Suprapubic skin (tissue), 4 donors: ENCODE results near the gene TBC1D9. TPM values are rescaled to one million over a fixed set of nuclear protein-coding genes. Genes with fewer than 3 reads are reported as not detected.

Source experiments
- DNase-seq, 2 donors: peaks; one replicate each; pipeline ENCODE4 v3.0.0-alpha.2; 2019; ENCODE audit warnings: low spot score in 2 of 2
- H3K27ac ChIP-seq: fragments of 200-600 bp; sonication (generic); one replicate; pipeline ENCODE4 v1.5.1; 2019
- H3K27me3 ChIP-seq: fragments of 200-600 bp; sonication (generic); one replicate; pipeline ENCODE4 v1.5.1; 2019
- H3K36me3 ChIP-seq: fragments of 200-600 bp; sonication (generic); one replicate; pipeline ENCODE4 v1.5.1; 2019
- H3K4me1 ChIP-seq: fragments of 200-600 bp; sonication (generic); one replicate; pipeline ENCODE4 v1.5.1; 2019
- H3K4me3 ChIP-seq: fragments of 200-600 bp; sonication (generic); one replicate; pipeline ENCODE4 v1.5.1; 2019; ENCODE audit warnings: mild to moderate bottlenecking
- H3K9me3 ChIP-seq: fragments of 200-600 bp; sonication (generic); one replicate; pipeline ENCODE4 v1.5.1; 2019
- CTCF ChIP-seq, 2 donors: fragments of 200-600 bp in 1 of 2; fragments of 450-650 bp in 1 of 2; sonication (generic) in 1 of 2; IDR thresholded peaks; one replicate each; pipeline ENCODE4 v1.5.1; 2016 to 2019; ENCODE audit warnings: antibody characterized with exemption in 2 of 2, mild to moderate bottlenecking in 1 of 2, moderate library complexity in 1 of 2
- EP300 ChIP-seq: sonication (generic); formaldehyde crosslinking; IDR thresholded peaks from one replicate; pipeline ENCODE4 v1.6.1; 2017; ENCODE audit warnings: antibody characterized with exemption
- POLR2A ChIP-seq, 2 donors: fragments of 450-650 bp; IDR thresholded peaks; one replicate each; pipeline ENCODE4 v1.6.1; 2017; ENCODE audit warnings: antibody characterized with exemption in 2 of 2, mild to moderate bottlenecking in 2 of 2, moderate library complexity in 2 of 2
- POLR2AphosphoS5 ChIP-seq, 3 donors: sonication (generic); formaldehyde crosslinking; IDR thresholded peaks; one replicate each; pipeline ENCODE4 v1.6.1; 2017; ENCODE audit warnings: antibody characterized with exemption in 3 of 3
- WGBS: methylation state at CpG from one replicate; pipeline ENCODE4 v1.1.5; 2018; 5-methylcytosine and 5-hydroxymethylcytosine counted together
- total RNA-seq, 4 donors: library from RNA; depleted of rRNA; stranded (reverse); fragments of >200 nt; gene quantifications; one replicate each; pipeline ENCODE4 v1.1.0, GENCODE V29; 2016

The TBC1D9 gene
- total RNA-seq, 4 donors from 2014 or later = 5.7 to 9.8 (median 8.9) TPM

GRCh38 chr4:140744421-140744820 is 11.8 kb downstream of the TBC1D9 start:
- Histone ChIP-seq H3K9me3 (no peaks in the 10 kb centered on the region), H3K4me1 (peaks cover 14% of the 10 kb centered on the region), H3K27me3 (no peaks in the 10 kb centered on the region), H3K36me3 (no peaks in the 10 kb centered on the region), H3K4me3 (no peak overlapping the region), H3K27ac (no peak overlapping the region)
- no peak for TF ChIP-seq CTCF (IDR thresholded peaks at IDR 0.05)
- no peak for TF ChIP-seq POLR2A (IDR thresholded peaks at IDR 0.05)
- 93% methylated on average over 3 of the region's 3 CpGs for WGBS
- DNase-seq = no peak

GRCh38 chr4:140743194-140743931 is 12.8 kb downstream of the TBC1D9 start:
- H3K4me3 ChIP-seq = no peak overlapping the region
- H3K27ac ChIP-seq = no peak overlapping the region
- H3K4me1 ChIP-seq = peaks cover 14% of the 10 kb centered on the region
- no peaks in the 10 kb centered on the region for H3K27me3 ChIP-seq
- TF ChIP-seq EP300 = no peak
- TF ChIP-seq POLR2AphosphoS5 (IDR thresholded peaks at IDR 0.05) = no peak
- TF ChIP-seq CTCF (IDR thresholded peaks at IDR 0.05) = no peak
- TF ChIP-seq POLR2A (IDR thresholded peaks at IDR 0.05) = no peak
- DNase-seq = no peak
- WGBS = 28% methylated on average over 4 of the region's 4 CpGs
- no peaks in the 10 kb centered on the region for H3K9me3 ChIP-seq
- no peaks in the 10 kb centered on the region for H3K36me3 ChIP-seq

GRCh38 chr4:140742838-140743193 is 13.4 kb downstream of the TBC1D9 start:
- H3K4me3 ChIP-seq = no peak overlapping the region
- TF ChIP-seq POLR2AphosphoS5 (IDR thresholded peaks at IDR 0.05) (no peak), CTCF (IDR thresholded peaks at IDR 0.05) (no peak), EP300 (no peak), POLR2A (IDR thresholded peaks at IDR 0.05) (no peak)
- H3K9me3 ChIP-seq = no peaks in the 10 kb centered on the region
- no peaks in the 10 kb centered on the region for H3K27me3 ChIP-seq
- H3K27ac ChIP-seq = no peak overlapping the region
- WGBS = 78% methylated on average over 1 of the region's 1 CpG
- H3K4me1 ChIP-seq = peaks cover 14% of the 10 kb centered on the region
- DNase-seq = no peak
- H3K36me3 ChIP-seq = no peaks in the 10 kb centered on the region

- Histone ChIP-seq H3K27ac (no peak overlapping the region), H3K36me3 (no peaks in the 10 kb centered on the region), H3K4me1 (peaks cover 14% of the 10 kb centered on the region), H3K4me3 (no peak overlapping the region), H3K9me3 (no peaks in the 10 kb centered on the region), H3K27me3 (no peaks in the 10 kb centered on the region)
- TF ChIP-seq POLR2AphosphoS5 (IDR thresholded peaks at IDR 0.05) = no peak
- TF ChIP-seq POLR2A (IDR thresholded peaks at IDR 0.05) = no peak
- no peak for TF ChIP-seq CTCF (IDR thresholded peaks at IDR 0.05)
- TF ChIP-seq EP300 = no peak
- WGBS = 88% methylated on average over 3 of the region's 3 CpGs
- no peak for DNase-seq
These were observed 15.1 kb downstream of the TBC1D9 start for GRCh38 chr4:140740906-140741670.

GRCh38 chr4:140740422-140740821 is 15.8 kb downstream of the TBC1D9 start:
- H3K27ac ChIP-seq = no peak overlapping the region
- H3K4me1 ChIP-seq = peaks cover 14% of the 10 kb centered on the region
- 94% methylated on average over 1 of the region's 1 CpG for WGBS
- no peak for DNase-seq
- H3K9me3 ChIP-seq = no peaks in the 10 kb centered on the region
- no peaks in the 10 kb centered on the region for H3K36me3 ChIP-seq
- no peak overlapping the region for H3K4me3 ChIP-seq
- no peaks in the 10 kb centered on the region for H3K27me3 ChIP-seq
- TF ChIP-seq EP300 = no peak
- TF ChIP-seq CTCF (IDR thresholded peaks at IDR 0.05) = no peak
- TF ChIP-seq POLR2A (IDR thresholded peaks at IDR 0.05) = no peak
- TF ChIP-seq POLR2AphosphoS5 (IDR thresholded peaks at IDR 0.05) = no peak
